ENCODE measurements around the gene BCL6.

GRCh38 chr3:187750006-187750512 lies 4.8 kb upstream of the BCL6 start:
- TF ChIP-seq POLR2A (IDR thresholded peaks at IDR 0.05; ENCODE audit: low read length) = no peak
- no peak for TF ChIP-seq GATA1 (IDR thresholded peaks at IDR 0.05; ENCODE audit: low read depth, low read length)

All from erythroblast (primary cell).